Aorta (tissue), 5 donors: ENCODE data around the gene ZNF772. TPM values are rescaled to one million over a fixed set of nuclear protein-coding genes. Genes with fewer than 3 reads are reported as not detected.

Experiments
- ATAC-seq: fragments of 200-7000 bp; cut with Tn5 transposase; one replicate; pipeline ENCODE4 v1.9.1; 2022; ENCODE audit warnings: moderate library complexity; ENCODE audit not compliant: low FRiP score
- DNase-seq, 2 donors: peaks; one replicate each; pipeline ENCODE4 v3.0.0-alpha.2; 2020
- H3K27ac ChIP-seq, 2 donors: one replicate each; pipeline ENCODE4 v1.5.1; 2013; ENCODE audit warnings: low read length in 2 of 2, mild to moderate bottlenecking in 2 of 2, moderate library complexity in 2 of 2, control low read depth in 1 of 2, inconsistent platforms in 1 of 2, low read depth in 1 of 2
- H3K27me3 ChIP-seq, 2 donors: one replicate each; pipeline ENCODE4 v1.6.1; 2013; ENCODE audit warnings: control low read depth in 1 of 2, low read length in 1 of 2, mild to moderate bottlenecking in 1 of 2, moderate library complexity in 1 of 2; ENCODE audit not compliant: insufficient read depth in 2 of 2, control insufficient read depth in 1 of 2
- H3K36me3 ChIP-seq, 2 donors: one replicate each; pipeline ENCODE4 v1.6.1; 2013; ENCODE audit warnings: control low read depth in 1 of 2, low read length in 1 of 2, mild to moderate bottlenecking in 1 of 2; ENCODE audit not compliant: insufficient read depth in 2 of 2, control insufficient read depth in 1 of 2
- H3K4me1 ChIP-seq, 2 donors: one replicate each; pipeline ENCODE4 v1.6.1; 2013; ENCODE audit warnings: low read length in 2 of 2, control low read depth in 1 of 2, mild to moderate bottlenecking in 1 of 2, moderate library complexity in 1 of 2; ENCODE audit not compliant: insufficient read depth in 2 of 2, control insufficient read depth in 1 of 2
- H3K4me3 ChIP-seq, 2 donors: one replicate each; pipeline ENCODE4 v1.5.1; 2013; ENCODE audit warnings: low read length in 2 of 2, control low read depth in 1 of 2, mild to moderate bottlenecking in 1 of 2
- H3K9me3 ChIP-seq: one replicate; pipeline ENCODE4 v1.6.1; 2013; ENCODE audit warnings: mild to moderate bottlenecking, low read length; ENCODE audit not compliant: control insufficient read depth
- WGBS, 2 donors: extraction: QIAGEN DNeasy Blood & Tissue Kit; methylation state at CpG; one replicate each; pipeline ENCODE4 v1.1.7; 2013; 5-methylcytosine and 5-hydroxymethylcytosine counted together
- intact Hi-C, 2 donors: fragments of 100-400 bp; cut with DNase I; formaldehyde crosslinking; loops; one replicate each; pipeline versions ENCODE4 v1.14.2 to v1.15.0; 2022
- polyA plus RNA-seq, 2 donors: library from polyadenylated mRNA; stranded (reverse); fragments of 200-250 nt; gene quantifications; one replicate each; pipeline ENCODE4 v1.2.3, GENCODE V29; 2013
- total RNA-seq, 2 donors: library from RNA; stranded (reverse); fragmentation: NEBNext Ultra II Directional; extraction: Animal tissue kit (Norgen Biotek cat#: 25700); gene quantifications; one replicate each; pipeline ENCODE4 v1.2.1, GENCODE V29; 2021
- donor health status: healthy with polysubstance abuse.
- donor health status: Bipolar disorder and iron deficiency.
- donor health status: DM: no; HTN: no; CAD: no.
- donor health status: DM: no; HTN: no; CAD: no.
- donor health status: DM: yes; HTN: yes; CAD: no.

The ZNF772 gene
- total and polyA plus RNA-seq, 4 donors, result 0.88 to 9.1 (median 4.3) TPM

DNA sequence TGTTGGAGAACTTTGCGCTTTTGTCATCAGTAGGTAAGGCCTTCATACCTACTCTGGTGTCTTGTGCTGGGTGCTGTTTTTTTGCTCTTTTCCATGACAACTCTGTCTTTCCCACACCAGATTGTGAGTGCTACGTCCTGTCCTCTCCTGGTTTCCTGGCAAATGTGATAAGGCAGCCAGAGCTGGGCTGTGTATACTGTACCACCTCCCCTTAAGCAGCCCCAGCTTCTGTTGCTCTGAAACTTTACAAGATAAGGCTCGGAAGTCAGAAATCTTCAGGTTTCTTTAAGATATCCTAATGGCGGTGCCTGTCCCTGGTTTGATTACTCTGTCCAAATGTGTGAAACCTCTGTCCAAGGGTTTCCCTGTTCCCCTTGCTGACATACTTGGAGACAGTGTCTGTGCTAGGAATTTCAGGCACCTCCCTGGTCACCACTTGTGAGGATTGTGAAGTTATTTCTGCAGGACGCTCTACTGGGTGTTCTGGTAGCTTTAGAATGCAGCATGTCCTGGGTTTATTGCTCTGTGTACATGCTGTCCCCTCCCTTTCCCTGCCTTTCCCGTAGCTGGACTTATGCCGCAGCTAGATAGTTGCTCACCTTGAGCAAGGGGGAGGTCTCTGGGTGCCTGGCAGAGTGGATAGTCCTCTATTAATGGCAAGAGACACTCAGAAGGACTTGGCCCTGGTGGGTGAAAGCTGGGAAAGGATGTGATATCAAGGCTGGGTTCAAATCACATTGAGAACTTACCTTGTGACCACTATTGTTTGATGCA, 35.2 kb downstream of the ZNF772 start:
- Histone ChIP-seq H3K36me3 (peaks cover 7 to 13% of the 10 kb centered on the region in 2 donors), H3K4me1 (no peaks in the 10 kb centered on the region), H3K9me3 (peaks cover 23% of the 10 kb centered on the region), H3K4me3 (no peak overlapping the region), H3K27me3 (no peaks in the 10 kb centered on the region), H3K27ac (no peak overlapping the region)
- no peak for ATAC-seq
- DNase-seq, result no peak
- intact Hi-C loops, result no loop called here
- WGBS, 2 donors, result 73 to 74% methylated on average over 7 of the region's 7 CpGs

DNA sequence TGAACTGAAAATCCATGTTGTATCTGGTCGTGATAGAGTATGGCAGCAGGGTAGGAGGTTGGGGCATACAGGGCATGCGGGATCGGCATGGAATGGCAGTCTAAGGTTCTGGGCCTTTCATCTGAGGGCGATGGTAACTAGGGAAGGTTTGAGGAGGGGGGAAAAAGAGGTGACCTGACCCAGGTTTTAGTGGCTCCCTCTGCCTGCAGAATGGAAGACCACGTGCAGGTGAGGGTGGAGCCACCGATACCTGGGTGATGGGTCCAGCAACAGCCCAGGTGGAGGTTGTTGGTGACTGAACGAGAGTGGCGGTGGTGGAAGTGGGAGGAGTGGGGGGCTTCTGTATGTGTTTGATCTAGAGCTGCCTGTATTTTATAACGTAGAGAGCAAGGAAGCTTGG, 38.4 kb downstream of the ZNF772 start:
- DNase-seq, result no peak
- Histone ChIP-seq H3K9me3 (peaks cover 18% of the 10 kb centered on the region), H3K36me3 (peaks cover 6 to 12% of the 10 kb centered on the region in 2 donors), H3K4me3 (no peak overlapping the region), H3K27ac (no peak overlapping the region), H3K4me1 (no peaks in the 10 kb centered on the region), H3K27me3 (no peaks in the 10 kb centered on the region)
- WGBS, 2 donors, result 85 to 89% methylated on average over 9 of the region's 9 CpGs
- ATAC-seq, result no peak
- intact Hi-C loops, result no loop called here

DNA sequence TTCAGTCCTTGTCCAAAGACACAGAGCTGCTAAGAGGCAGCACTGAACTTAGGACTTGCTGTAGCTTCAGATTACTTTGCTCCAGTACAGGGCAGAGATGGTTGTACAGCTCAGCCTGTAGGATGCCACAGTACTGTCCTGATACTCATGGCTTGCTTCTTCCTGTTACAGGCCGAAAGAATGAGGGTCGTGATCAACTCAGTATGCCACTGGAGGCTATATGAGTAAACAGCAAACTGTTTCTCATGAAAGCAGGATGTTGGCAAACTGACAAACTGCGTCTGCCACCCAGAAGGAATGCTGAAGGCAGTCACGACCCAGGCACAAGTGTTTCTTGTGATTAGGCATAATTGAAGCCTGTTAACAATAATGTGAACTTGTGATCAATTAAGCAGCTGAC, 39.4 kb downstream of the ZNF772 start:
- Histone ChIP-seq H3K27ac (no peak overlapping the region), H3K9me3 (peaks cover 11% of the 10 kb centered on the region), H3K4me3 (no peak overlapping the region), H3K36me3 (peaks cover 2 to 7% of the 10 kb centered on the region in 2 donors), H3K27me3 (no peaks in the 10 kb centered on the region), H3K4me1 (no peaks in the 10 kb centered on the region)
- 68 to 69% methylated on average over 4 of the region's 4 CpGs for WGBS, 2 donors
- no peak for ATAC-seq
- no peak for DNase-seq
- intact Hi-C loops, result no loop called here

DNA sequence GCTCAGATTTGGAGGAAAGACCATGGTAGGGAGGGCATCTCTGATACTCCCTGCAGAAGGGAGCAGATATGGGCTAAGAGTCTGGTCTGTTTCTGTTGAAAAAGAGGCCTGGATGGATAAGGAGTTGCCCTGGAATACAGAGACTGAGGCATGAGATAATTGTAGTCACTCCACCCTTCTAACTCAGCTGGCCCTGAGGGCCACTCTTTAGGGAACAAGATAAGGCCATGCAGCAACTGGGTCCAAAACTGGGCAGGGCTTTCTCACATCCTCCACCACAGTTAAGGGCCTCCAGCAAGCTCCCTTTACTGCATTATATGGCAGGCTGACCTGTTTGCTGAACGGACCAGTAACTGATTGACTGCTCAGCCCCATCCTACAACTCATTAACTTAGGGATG, 40.9 kb downstream of the ZNF772 start:
- 73 to 80% methylated on average over 1 of the region's 1 CpG for WGBS, 2 donors
- peak overlapping the region in 1 of 2 donors; percentile 81 for H3K4me3 ChIP-seq

DNA sequence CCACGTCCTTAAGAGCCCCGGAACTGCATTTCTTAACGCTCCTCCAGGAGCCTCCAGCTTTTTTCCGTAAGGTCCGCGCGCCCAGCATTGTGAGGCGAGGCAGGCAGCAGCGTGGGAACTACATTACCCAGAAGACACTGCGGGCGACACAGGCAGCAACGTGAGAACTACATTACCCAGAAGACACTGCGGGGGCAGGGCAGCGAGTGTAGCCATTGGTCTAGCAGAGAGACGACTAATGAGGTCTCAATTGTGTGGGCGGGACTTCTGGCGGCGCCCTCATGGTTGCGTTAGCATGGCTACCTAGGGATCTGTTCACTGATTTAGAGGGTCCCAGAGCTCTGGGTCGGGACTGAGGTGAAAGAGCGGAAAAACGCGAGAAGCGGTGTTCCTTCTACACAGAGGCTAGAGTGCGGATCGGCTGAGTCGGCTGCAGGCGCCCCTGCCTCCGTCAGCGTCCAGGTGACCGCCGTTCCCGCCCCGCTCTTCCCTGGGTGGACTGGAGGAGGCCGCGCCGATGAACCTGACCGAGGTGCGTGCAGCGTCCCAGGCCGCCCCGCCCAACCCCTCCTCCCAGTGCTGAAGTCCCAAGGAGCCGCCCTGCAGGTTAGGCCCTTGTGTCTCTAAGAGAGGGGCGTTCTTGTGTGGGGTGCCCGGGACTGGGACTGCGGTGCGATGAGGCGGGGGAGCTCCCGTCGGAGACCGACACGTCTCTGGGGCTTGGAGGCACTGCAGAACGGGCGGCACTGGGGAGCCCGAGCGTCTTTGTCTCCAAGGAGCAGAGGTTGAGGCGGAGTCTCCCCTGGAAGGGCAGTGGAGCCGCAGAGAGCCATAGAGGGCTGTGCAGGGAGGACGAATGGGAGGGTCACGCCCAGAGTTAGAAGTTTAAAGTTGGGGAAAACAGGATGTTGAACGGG, 42.0 kb downstream of the ZNF772 start, which contains the start of gene ZNF749:
TSS of gene ZNF749 (plus strand) at position 264 of the 917 bp plus-strand sequence. CDS start at position 518, 254 bp downstream.
- Histone ChIP-seq H3K36me3 (peaks cover 0 to 2% of the 10 kb centered on the region in 2 donors), H3K9me3 (peaks cover under 1% of the 10 kb centered on the region), H3K27ac (no peak within 1 kb of the TSS), H3K4me3 (peak within 1 kb of the TSS; percentile 79 to 81), H3K27me3 (no peaks in the 10 kb centered on the region), H3K4me1 (no peaks in the 10 kb centered on the region)
- ATAC-seq (peak; percentile 100), DNase-seq (peak; percentile 97 to 99)
- WGBS, 2 donors, result 0 to 1% methylated on average over 61 of the region's 61 CpGs
- intact Hi-C loops, result loop anchor here in 1 of 2 donors (2.0 kb wide), 1 partner anchor 45 kb away; no protein-coding TSS in a partner anchor

More for the DNA sequence above, 40.9 kb downstream of the ZNF772 start:
- ATAC-seq, result no peak
- DNase-seq, result no peak
- Histone ChIP-seq H3K36me3 (peaks cover 0 to 2% of the 10 kb centered on the region in 2 donors), H3K4me1 (no peaks in the 10 kb centered on the region), H3K27ac (no peak overlapping the region), H3K27me3 (no peaks in the 10 kb centered on the region), H3K9me3 (peaks cover 6% of the 10 kb centered on the region)
- intact Hi-C loops, result no loop called here

DNA sequence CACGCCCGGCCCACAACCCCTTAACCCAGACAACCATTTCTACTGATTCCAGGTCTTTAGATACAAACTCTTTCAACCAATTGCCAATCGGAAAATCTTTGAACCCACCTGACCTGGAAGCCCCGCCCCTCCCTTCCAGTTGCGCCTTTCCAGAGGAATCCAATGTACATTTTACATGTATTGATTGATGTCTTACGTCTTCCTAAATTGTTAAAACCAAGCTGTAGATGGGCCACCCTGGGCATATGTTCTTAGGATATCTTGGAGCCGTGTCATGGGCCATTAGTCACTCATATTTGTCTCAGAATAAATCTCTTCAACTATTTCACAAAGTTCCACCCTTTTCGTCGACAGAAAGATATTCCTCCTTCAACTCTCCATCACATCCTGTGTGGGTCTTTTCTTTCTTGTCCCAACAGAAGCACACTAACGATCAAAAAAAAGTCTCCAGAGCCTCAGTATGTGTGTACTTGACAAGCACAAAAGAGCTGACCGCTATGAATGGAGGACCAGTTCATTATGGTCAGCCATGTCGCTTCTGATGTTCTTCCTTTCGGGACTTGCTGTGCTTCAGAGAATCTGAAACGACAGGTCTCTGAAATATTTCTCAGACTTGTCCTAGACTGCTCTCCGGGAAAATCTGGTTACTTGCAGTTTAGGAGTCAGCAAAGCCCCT, 42.8 kb downstream of the ZNF772 start:
- H3K27ac ChIP-seq, result no peak overlapping the region

DNA sequence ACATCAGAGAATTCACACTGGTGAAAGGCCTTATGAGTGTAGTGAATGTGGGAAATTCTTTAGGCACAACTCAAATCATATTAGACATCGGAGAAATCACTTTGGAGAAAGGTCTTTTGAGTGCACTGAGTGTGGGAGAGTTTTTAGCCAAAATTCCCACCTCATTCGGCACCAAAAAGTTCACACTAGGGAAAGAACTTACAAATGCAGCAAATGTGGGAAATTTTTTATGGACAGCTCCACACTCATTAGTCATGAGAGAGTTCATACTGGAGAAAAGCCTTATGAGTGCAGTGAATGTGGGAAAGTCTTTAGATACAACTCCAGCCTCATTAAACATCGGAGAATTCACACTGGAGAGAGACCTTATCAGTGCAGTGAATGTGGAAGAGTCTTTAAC, 56.3 kb downstream of the ZNF772 start:
- Histone ChIP-seq H3K27me3 (no peaks in the 10 kb centered on the region), H3K4me3 (no peak overlapping the region), H3K9me3 (peaks cover 31% of the 10 kb centered on the region), H3K36me3 (peaks cover 23 to 28% of the 10 kb centered on the region in 2 donors), H3K27ac (no peak overlapping the region), H3K4me1 (no peaks in the 10 kb centered on the region)
- intact Hi-C loops, result no loop called here
- 94 to 95% methylated on average over 3 of the region's 3 CpGs for WGBS, 2 donors
- ATAC-seq (no peak), DNase-seq (no peak)

More for the DNA sequence above, 42.8 kb downstream of the ZNF772 start:
- peaks cover 0 to 4% of the 10 kb centered on the region in 2 donors for H3K36me3 ChIP-seq
- no peak for ATAC-seq
- no peaks in the 10 kb centered on the region for H3K4me1 ChIP-seq
- DNase-seq, result no peak
- intact Hi-C loops, result loop anchor here in 1 of 2 donors (2.0 kb wide), 1 partner anchor 44 kb away; no protein-coding TSS in a partner anchor
- H3K4me3 ChIP-seq, result peak overlapping the region; percentile 12 to 79
- H3K27me3 ChIP-seq, result no peaks in the 10 kb centered on the region
- 23 to 25% methylated on average over 15 of the region's 15 CpGs for WGBS, 2 donors
- H3K9me3 ChIP-seq, result no peaks in the 10 kb centered on the region

DNA sequence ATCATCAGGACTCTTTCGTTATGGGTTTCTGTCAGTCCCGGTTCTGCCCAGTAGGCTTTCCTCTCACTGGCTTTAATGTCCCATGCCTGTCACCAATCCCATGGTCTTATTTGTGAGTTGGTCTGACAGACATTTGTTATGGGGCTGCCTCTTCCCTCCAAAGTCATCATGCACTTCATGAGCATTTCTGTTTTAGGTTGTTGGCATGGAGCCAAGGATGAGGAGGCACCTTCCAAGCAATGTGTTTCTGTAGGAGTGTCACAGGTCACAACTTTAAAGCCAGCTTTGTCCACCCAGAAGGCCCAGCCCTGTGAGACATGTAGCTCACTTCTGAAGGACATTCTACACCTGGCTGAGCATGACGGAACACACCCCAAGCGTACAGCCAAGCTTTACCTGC, 57.9 kb downstream of the ZNF772 start:
- no peak overlapping the region for H3K27ac ChIP-seq
- H3K4me1 ChIP-seq, result no peaks in the 10 kb centered on the region
- no peak overlapping the region for H3K4me3 ChIP-seq
- H3K27me3 ChIP-seq, result no peaks in the 10 kb centered on the region
- peaks cover 31 to 32% of the 10 kb centered on the region in 2 donors for H3K36me3 ChIP-seq
- 94 to 96% methylated on average over 4 of the region's 4 CpGs for WGBS, 2 donors
- peaks cover 34% of the 10 kb centered on the region for H3K9me3 ChIP-seq
- no peak for DNase-seq
- intact Hi-C loops, result no loop called here
- no peak for ATAC-seq
